ENCODE data around the gene IFT88.

IFT88 gene

DNA sequence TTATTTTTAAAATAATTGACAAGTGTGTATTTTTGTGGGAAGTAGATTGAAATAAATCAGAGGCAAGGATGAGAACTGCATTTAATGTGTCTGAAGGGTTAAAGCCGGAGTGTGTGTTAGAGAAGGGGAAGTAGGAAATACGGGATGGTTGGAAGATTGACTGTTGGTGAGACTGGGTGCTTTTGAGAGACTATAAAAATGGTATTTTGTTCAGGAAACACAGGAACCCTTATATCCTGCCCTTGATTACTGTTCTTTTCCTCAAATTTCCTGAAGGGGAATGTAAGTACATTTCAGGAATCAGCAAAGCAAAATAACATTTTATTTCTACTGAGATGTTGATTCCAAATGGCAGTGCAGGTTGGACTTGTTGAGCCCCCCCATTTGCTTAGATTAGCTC, 15.1 kb downstream of the IFT88 start:
- Histone ChIP-seq H3K4me3 (ENCODE audit: low read length) (no peak overlapping the region), H4K5ac (ENCODE audit: low read length) (no peak overlapping the region), H3K36me3 (ENCODE audit: control insufficient read depth, insufficient read depth, low read length) (no peaks in the 10 kb centered on the region), H3K4me2 (ENCODE audit: low read length) (no peak overlapping the region), H2AK5ac (ENCODE audit: low read length) (no peak overlapping the region), H2BK5ac (ENCODE audit: low read length) (no peak overlapping the region), H2BK15ac (replicated peaks; ENCODE audit: low read depth) (no peak overlapping the region), H3K4ac (ENCODE audit: low read depth, low read length) (no peak overlapping the region), H3K79me1 (ENCODE audit: low read length) (no peaks in the 10 kb centered on the region), H3K27ac (ENCODE audit: low read depth, low read length) (no peak overlapping the region), H3K79me2 (ENCODE audit: control insufficient read depth, insufficient read depth, low read length) (no peaks in the 10 kb centered on the region), H3K18ac (ENCODE audit: low read length) (no peak overlapping the region), H3K9ac (ENCODE audit: low read length) (no peak overlapping the region), H3K27me3 (ENCODE audit: insufficient read depth, low read length, poor library complexity) (no peaks in the 10 kb centered on the region), H4K8ac (ENCODE audit: low read depth, low read length) (no peak overlapping the region), H3K23ac (ENCODE audit: low read length) (no peak overlapping the region), H3K4me1 (ENCODE audit: control insufficient read depth, low read depth, low read length) (no peaks in the 10 kb centered on the region), H3K56ac (ENCODE audit: low read length) (no peak overlapping the region), H2BK120ac (ENCODE audit: low read depth, low read length) (no peak overlapping the region)
- 100% methylated on average over 2 of the region's 2 CpGs for WGBS (ENCODE audit: extremely low coverage, insufficient coverage, low lambda C conversion rate)
- DNase-seq, result no peak

DNA sequence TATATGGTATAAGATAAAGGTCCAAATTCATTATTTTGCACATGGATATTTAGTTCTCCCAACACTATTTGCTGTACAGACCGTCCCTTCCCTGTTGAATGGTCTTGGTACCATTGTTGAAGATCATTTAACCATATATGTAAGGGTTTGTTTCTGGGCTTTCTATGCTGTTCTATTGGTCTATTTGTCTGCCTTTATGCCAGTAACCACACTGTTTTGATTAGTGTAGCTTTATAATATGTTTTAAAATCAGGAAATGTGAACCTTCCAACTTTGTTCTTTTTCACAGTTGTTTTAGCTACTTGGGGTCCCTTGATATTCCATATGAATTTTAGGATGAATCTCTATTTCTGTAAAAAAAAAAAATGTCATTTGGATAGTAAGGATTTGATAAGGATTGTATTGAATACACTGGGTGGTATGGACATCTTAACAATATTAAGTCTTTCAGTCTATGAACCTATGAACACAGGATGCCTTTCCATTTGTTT, 16.9 kb downstream of the IFT88 start:
- Histone ChIP-seq H3K56ac (ENCODE audit: low read length) (no peak overlapping the region), H3K4me3 (ENCODE audit: low read length) (no peak overlapping the region), H3K23ac (ENCODE audit: low read length) (no peak overlapping the region), H2BK120ac (ENCODE audit: low read depth, low read length) (no peak overlapping the region), H3K79me2 (ENCODE audit: control insufficient read depth, insufficient read depth, low read length) (no peaks in the 10 kb centered on the region), H3K18ac (ENCODE audit: low read length) (no peak overlapping the region), H2AK5ac (ENCODE audit: low read length) (no peak overlapping the region), H3K27ac (ENCODE audit: low read depth, low read length) (no peak overlapping the region), H3K9ac (ENCODE audit: low read length) (no peak overlapping the region), H3K27me3 (ENCODE audit: insufficient read depth, low read length, poor library complexity) (no peaks in the 10 kb centered on the region), H3K79me1 (ENCODE audit: low read length) (no peaks in the 10 kb centered on the region), H4K8ac (ENCODE audit: low read depth, low read length) (no peak overlapping the region), H3K4me2 (ENCODE audit: low read length) (no peak overlapping the region), H3K4me1 (ENCODE audit: control insufficient read depth, low read depth, low read length) (no peaks in the 10 kb centered on the region), H4K5ac (ENCODE audit: low read length) (no peak overlapping the region), H2BK15ac (replicated peaks; ENCODE audit: low read depth) (no peak overlapping the region), H3K4ac (ENCODE audit: low read depth, low read length) (no peak overlapping the region), H3K36me3 (ENCODE audit: control insufficient read depth, insufficient read depth, low read length) (no peaks in the 10 kb centered on the region), H2BK5ac (ENCODE audit: low read length) (no peak overlapping the region)
- DNase-seq, result no peak
- no CpG with 5 or more reads among the region's 1 CpG for WGBS (ENCODE audit: extremely low coverage, insufficient coverage, low lambda C conversion rate)

DNA sequence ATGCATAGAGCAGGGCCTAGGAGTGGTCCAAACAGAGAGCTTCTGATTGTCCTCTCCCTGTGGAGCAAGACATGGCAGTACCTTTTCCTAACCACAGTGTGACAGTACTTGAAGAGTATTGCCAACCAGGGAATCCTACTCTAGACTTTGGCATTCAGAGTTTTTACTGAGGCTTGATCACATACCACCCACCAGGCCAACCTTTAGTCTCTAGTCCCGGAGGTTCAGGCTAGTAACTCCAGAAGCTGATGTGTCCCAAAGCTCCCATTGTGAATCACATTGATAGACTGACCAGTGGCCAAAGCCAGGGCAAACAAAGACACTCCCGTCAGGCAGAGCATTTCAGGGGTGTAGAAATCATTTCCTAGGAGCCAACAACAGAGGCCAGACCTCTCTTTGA, 18.4 kb downstream of the IFT88 start:
- H3K4ac ChIP-seq (ENCODE audit: low read depth, low read length), result no peak overlapping the region
- no peak overlapping the region for H3K4me2 ChIP-seq (ENCODE audit: low read length)
- no peak overlapping the region for H3K18ac ChIP-seq (ENCODE audit: low read length)
- no peak overlapping the region for H4K5ac ChIP-seq (ENCODE audit: low read length)
- no peak overlapping the region for H2BK5ac ChIP-seq (ENCODE audit: low read length)
- H3K4me3 ChIP-seq (ENCODE audit: low read length), result no peak overlapping the region
- DNase-seq, result no peak
- no peaks in the 10 kb centered on the region for H3K4me1 ChIP-seq (ENCODE audit: control insufficient read depth, low read depth, low read length)
- no peak overlapping the region for H2BK120ac ChIP-seq (ENCODE audit: low read depth, low read length)
- no CpG with 5 or more reads among the region's 2 CpGs for WGBS (ENCODE audit: extremely low coverage, insufficient coverage, low lambda C conversion rate)
- H2BK15ac ChIP-seq (replicated peaks; ENCODE audit: low read depth), result no peak overlapping the region
- H3K23ac ChIP-seq (ENCODE audit: low read length), result no peak overlapping the region
- no peak overlapping the region for H4K8ac ChIP-seq (ENCODE audit: low read depth, low read length)
- H3K27me3 ChIP-seq (ENCODE audit: insufficient read depth, low read length, poor library complexity), result no peaks in the 10 kb centered on the region
- H3K56ac ChIP-seq (ENCODE audit: low read length), result no peak overlapping the region
- H3K79me2 ChIP-seq (ENCODE audit: control insufficient read depth, insufficient read depth, low read length), result no peaks in the 10 kb centered on the region
- no peak overlapping the region for H2AK5ac ChIP-seq (ENCODE audit: low read length)
- H3K9ac ChIP-seq (ENCODE audit: low read length), result no peak overlapping the region
- no peak overlapping the region for H3K27ac ChIP-seq (ENCODE audit: low read depth, low read length)
- H3K79me1 ChIP-seq (ENCODE audit: low read length), result no peaks in the 10 kb centered on the region
- no peaks in the 10 kb centered on the region for H3K36me3 ChIP-seq (ENCODE audit: control insufficient read depth, insufficient read depth, low read length)

DNA sequence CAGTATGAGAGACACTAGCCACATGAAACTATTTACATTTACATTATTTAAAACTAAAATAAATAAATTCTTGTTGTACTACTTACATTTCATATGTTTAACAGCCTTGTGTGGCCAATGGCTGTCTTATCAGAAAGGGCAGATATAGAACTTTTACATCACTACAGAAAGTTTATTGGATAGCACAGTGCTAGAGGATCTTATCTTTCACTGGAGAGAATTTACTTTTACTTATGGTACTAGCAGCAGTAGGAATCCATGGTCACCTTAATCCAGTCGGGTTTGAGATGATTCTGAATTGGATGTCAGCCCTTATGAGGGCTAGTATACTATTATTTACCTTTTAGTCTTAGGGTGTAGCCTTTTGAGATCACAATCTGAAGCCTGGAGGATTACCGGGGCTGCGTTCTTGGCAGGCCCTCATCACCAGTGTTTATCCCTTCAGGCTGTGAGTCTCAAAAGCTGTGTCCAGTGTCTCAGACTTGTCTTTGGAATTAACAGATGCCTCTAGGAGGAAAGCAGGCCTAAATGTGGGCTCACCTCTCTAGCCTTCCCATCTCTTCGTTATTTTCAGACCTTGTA, 21.7 kb downstream of the IFT88 start:
- Histone ChIP-seq H3K79me1 (ENCODE audit: low read length) (no peaks in the 10 kb centered on the region), H3K27ac (ENCODE audit: low read depth, low read length) (no peak overlapping the region), H2BK15ac (replicated peaks; ENCODE audit: low read depth) (no peak overlapping the region), H4K5ac (ENCODE audit: low read length) (no peak overlapping the region), H2BK120ac (ENCODE audit: low read depth, low read length) (no peak overlapping the region), H3K56ac (ENCODE audit: low read length) (no peak overlapping the region), H2AK5ac (ENCODE audit: low read length) (no peak overlapping the region), H3K4ac (ENCODE audit: low read depth, low read length) (no peak overlapping the region), H4K8ac (ENCODE audit: low read depth, low read length) (no peak overlapping the region), H3K18ac (ENCODE audit: low read length) (no peak overlapping the region), H3K4me2 (ENCODE audit: low read length) (no peak overlapping the region), H3K27me3 (ENCODE audit: insufficient read depth, low read length, poor library complexity) (no peaks in the 10 kb centered on the region), H3K4me1 (ENCODE audit: control insufficient read depth, low read depth, low read length) (no peaks in the 10 kb centered on the region), H2BK5ac (ENCODE audit: low read length) (no peak overlapping the region), H3K23ac (ENCODE audit: low read length) (no peak overlapping the region), H3K4me3 (ENCODE audit: low read length) (no peak overlapping the region), H3K79me2 (ENCODE audit: control insufficient read depth, insufficient read depth, low read length) (no peaks in the 10 kb centered on the region), H3K9ac (ENCODE audit: low read length) (no peak overlapping the region), H3K36me3 (ENCODE audit: control insufficient read depth, insufficient read depth, low read length) (no peaks in the 10 kb centered on the region)
- DNase-seq, result no peak
- no CpG with 5 or more reads among the region's 4 CpGs for WGBS (ENCODE audit: extremely low coverage, insufficient coverage, low lambda C conversion rate)

DNA sequence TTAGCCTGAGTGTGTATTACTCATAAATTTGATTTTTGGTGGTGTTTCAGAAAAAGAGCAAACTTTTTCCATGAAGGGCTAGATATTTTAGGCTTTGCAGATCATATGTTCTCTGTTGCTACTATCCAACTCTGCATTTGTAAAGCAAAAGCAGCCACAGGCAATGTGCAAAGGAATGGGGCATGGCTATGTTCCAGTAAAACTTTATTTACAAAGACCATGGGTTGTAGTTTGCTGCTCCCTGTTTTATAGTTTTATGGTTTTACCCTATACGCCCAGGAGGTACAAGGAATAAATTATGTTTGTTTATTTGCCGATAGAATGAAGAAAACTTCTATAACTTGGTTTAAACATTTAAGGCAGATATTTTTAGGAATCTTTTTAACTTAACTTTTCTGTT, 23.6 kb downstream of the IFT88 start:
- Histone ChIP-seq H2BK15ac (replicated peaks; ENCODE audit: low read depth) (no peak overlapping the region), H3K56ac (ENCODE audit: low read length) (no peak overlapping the region), H3K36me3 (ENCODE audit: control insufficient read depth, insufficient read depth, low read length) (no peaks in the 10 kb centered on the region), H3K4me2 (ENCODE audit: low read length) (no peak overlapping the region), H3K23ac (ENCODE audit: low read length) (no peak overlapping the region), H3K4ac (ENCODE audit: low read depth, low read length) (no peak overlapping the region), H3K4me1 (ENCODE audit: control insufficient read depth, low read depth, low read length) (no peaks in the 10 kb centered on the region), H2BK120ac (ENCODE audit: low read depth, low read length) (no peak overlapping the region), H2AK5ac (ENCODE audit: low read length) (no peak overlapping the region), H3K79me1 (ENCODE audit: low read length) (no peaks in the 10 kb centered on the region), H3K4me3 (ENCODE audit: low read length) (no peak overlapping the region), H3K79me2 (ENCODE audit: control insufficient read depth, insufficient read depth, low read length) (no peaks in the 10 kb centered on the region), H3K9ac (ENCODE audit: low read length) (no peak overlapping the region), H3K18ac (ENCODE audit: low read length) (no peak overlapping the region), H4K8ac (ENCODE audit: low read depth, low read length) (no peak overlapping the region), H2BK5ac (ENCODE audit: low read length) (no peak overlapping the region), H3K27me3 (ENCODE audit: insufficient read depth, low read length, poor library complexity) (no peaks in the 10 kb centered on the region), H4K5ac (ENCODE audit: low read length) (no peak overlapping the region), H3K27ac (ENCODE audit: low read depth, low read length) (no peak overlapping the region)
- no peak for DNase-seq
- no CpG with 5 or more reads among the region's 2 CpGs for WGBS (ENCODE audit: extremely low coverage, insufficient coverage, low lambda C conversion rate)

DNA sequence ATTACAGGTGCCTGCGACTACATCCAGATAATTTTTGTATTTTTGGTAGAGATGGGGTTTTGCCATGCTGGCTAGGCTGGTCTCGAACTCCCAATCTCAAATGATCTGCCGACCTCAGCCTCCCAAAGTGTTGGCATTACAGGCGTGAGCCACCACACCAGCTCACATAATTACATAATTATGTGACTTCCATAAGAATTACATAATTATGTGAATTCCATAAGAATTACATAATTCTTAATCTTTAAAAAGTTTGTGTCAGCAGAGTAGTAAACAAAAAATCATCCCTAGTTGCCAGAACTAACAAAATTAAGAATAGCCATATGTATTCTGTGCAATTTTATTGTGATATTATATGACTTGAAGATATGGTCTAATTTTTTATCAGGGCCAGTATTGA, 25.6 kb downstream of the IFT88 start:
- H3K27ac ChIP-seq (ENCODE audit: low read depth, low read length), result no peak overlapping the region
- no peak overlapping the region for H2BK15ac ChIP-seq (replicated peaks; ENCODE audit: low read depth)

More for the DNA sequence above, 25.6 kb downstream of the IFT88 start:
- no peak overlapping the region for H3K4me3 ChIP-seq (ENCODE audit: low read length)
- H3K79me2 ChIP-seq (ENCODE audit: control insufficient read depth, insufficient read depth, low read length), result no peaks in the 10 kb centered on the region
- H3K9ac ChIP-seq (ENCODE audit: low read length), result no peak overlapping the region
- no peaks in the 10 kb centered on the region for H3K4me1 ChIP-seq (ENCODE audit: control insufficient read depth, low read depth, low read length)
- no peak overlapping the region for H3K18ac ChIP-seq (ENCODE audit: low read length)
- H2AK5ac ChIP-seq (ENCODE audit: low read length), result no peak overlapping the region
- H4K8ac ChIP-seq (ENCODE audit: low read depth, low read length), result no peak overlapping the region
- no peaks in the 10 kb centered on the region for H3K27me3 ChIP-seq (ENCODE audit: insufficient read depth, low read length, poor library complexity)
- H3K36me3 ChIP-seq (ENCODE audit: control insufficient read depth, insufficient read depth, low read length), result no peaks in the 10 kb centered on the region
- no peak overlapping the region for H4K5ac ChIP-seq (ENCODE audit: low read length)
- no peak for DNase-seq
- H3K56ac ChIP-seq (ENCODE audit: low read length), result no peak overlapping the region
- no peaks in the 10 kb centered on the region for H3K79me1 ChIP-seq (ENCODE audit: low read length)
- WGBS (ENCODE audit: extremely low coverage, insufficient coverage, low lambda C conversion rate), result no CpG with 5 or more reads among the region's 4 CpGs
- no peak overlapping the region for H2BK5ac ChIP-seq (ENCODE audit: low read length)
- no peak overlapping the region for H3K4me2 ChIP-seq (ENCODE audit: low read length)
- H3K23ac ChIP-seq (ENCODE audit: low read length), result no peak overlapping the region
- H3K4ac ChIP-seq (ENCODE audit: low read depth, low read length), result no peak overlapping the region
- H2BK120ac ChIP-seq (ENCODE audit: low read depth, low read length), result no peak overlapping the region
